Colonic mucosa (tissue), 4 donors: Measurements from ENCODE around the gene NGEF. TPM values are rescaled to one million over a fixed set of nuclear protein-coding genes. Genes with fewer than 3 reads are reported as not detected.

Experiments
- DNase-seq: peaks from one replicate; pipeline ENCODE4 v3.0.0-alpha.2; 2020
- H3K27ac ChIP-seq: fragments of 200-600 bp; one replicate; pipeline ENCODE4 v1.8.0; 2021
- H3K27me3 ChIP-seq: fragments of 200-600 bp; one replicate; pipeline ENCODE4 v1.8.0; 2021
- H3K36me3 ChIP-seq: fragments of 200-600 bp; one replicate; pipeline ENCODE4 v1.8.0; 2021
- H3K4me1 ChIP-seq: fragments of 200-600 bp; one replicate; pipeline ENCODE4 v1.8.0; 2021; ENCODE audit warnings: mild to moderate bottlenecking
- H3K4me3 ChIP-seq: fragments of 200-600 bp; one replicate; pipeline ENCODE4 v1.8.0; 2021
- H3K9ac ChIP-seq, 2 donors: one replicate each; pipeline ENCODE4 v1.7.0; 2013; ENCODE audit warnings: control low read depth in 2 of 2, low read depth in 2 of 2, low read length in 2 of 2
- H3K9me3 ChIP-seq: fragments of 200-600 bp; one replicate; pipeline ENCODE4 v1.8.0; 2021
- intact Hi-C: fragments of 100-400 bp; cut with DNase I; formaldehyde crosslinking; loops from one replicate; pipeline ENCODE4 v1.14.1; 2022
- total RNA-seq, 2 donors: library from RNA; stranded (reverse); fragmentation: NEBNext Ultra II Directional in 1 of 2; extraction: Animal tissue kit (Norgen Biotek cat#: 25700) in 1 of 2; gene quantifications; one replicate each; pipeline ENCODE4 v1.2.1, GENCODE V29; 2021
- TF ChIP-seq, protein P1 (sequence below): fragments of 200-600 bp; IDR thresholded peaks from one replicate; pipeline ENCODE4 v1.8.0; 2022; ENCODE audit warnings: antibody characterized with exemption, mild to moderate bottlenecking
- donor health status: healthy.
- donor health status: DM: no; HTN: no; CAD: no.
- donor health status: DM: no; HTN: no; CAD: no.

The NGEF gene
- total RNA-seq, 2 donors from 2014 or later, result 25.6 to 34.0 TPM

DNA sequence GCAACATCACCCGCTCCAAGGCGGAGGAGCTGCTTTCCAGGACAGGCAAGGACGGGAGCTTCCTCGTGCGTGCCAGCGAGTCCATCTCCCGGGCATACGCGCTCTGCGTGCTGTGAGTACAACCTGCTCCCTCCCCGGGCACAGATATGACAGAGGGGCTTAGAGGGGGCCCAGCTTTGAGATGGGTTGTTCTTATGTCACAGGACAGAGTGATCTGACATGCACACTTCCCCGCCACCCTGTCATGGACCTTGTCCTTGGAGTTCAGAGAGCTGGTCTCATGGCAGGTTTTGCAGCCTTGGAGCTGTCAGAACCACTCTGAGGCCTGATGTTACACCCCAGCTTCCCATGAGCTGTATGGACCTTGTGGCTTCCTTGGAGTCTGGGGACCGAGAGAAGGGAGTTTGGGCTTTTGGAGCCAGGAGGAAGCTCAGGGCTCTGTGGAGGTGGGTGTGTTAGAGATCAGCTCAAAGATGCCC lies 47.5 kb upstream of the NGEF start:
- peak overlapping the region; percentile 54 to 65 for H3K9ac ChIP-seq
- peaks cover 5% of the 10 kb centered on the region for H3K4me1 ChIP-seq
- intact Hi-C loops, result no loop called here
- DNase-seq, result no peak
- TF ChIP-seq, protein P1, sequence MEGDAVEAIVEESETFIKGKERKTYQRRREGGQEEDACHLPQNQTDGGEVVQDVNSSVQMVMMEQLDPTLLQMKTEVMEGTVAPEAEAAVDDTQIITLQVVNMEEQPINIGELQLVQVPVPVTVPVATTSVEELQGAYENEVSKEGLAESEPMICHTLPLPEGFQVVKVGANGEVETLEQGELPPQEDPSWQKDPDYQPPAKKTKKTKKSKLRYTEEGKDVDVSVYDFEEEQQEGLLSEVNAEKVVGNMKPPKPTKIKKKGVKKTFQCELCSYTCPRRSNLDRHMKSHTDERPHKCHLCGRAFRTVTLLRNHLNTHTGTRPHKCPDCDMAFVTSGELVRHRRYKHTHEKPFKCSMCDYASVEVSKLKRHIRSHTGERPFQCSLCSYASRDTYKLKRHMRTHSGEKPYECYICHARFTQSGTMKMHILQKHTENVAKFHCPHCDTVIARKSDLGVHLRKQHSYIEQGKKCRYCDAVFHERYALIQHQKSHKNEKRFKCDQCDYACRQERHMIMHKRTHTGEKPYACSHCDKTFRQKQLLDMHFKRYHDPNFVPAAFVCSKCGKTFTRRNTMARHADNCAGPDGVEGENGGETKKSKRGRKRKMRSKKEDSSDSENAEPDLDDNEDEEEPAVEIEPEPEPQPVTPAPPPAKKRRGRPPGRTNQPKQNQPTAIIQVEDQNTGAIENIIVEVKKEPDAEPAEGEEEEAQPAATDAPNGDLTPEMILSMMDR, result no peak
- no peaks in the 10 kb centered on the region for H3K9me3 ChIP-seq
- no peaks in the 10 kb centered on the region for H3K27me3 ChIP-seq
- H3K36me3 ChIP-seq, result no peaks in the 10 kb centered on the region
- H3K27ac ChIP-seq, result peak overlapping the region; percentile 64
- H3K4me3 ChIP-seq, result peak overlapping the region; percentile 40

DNA sequence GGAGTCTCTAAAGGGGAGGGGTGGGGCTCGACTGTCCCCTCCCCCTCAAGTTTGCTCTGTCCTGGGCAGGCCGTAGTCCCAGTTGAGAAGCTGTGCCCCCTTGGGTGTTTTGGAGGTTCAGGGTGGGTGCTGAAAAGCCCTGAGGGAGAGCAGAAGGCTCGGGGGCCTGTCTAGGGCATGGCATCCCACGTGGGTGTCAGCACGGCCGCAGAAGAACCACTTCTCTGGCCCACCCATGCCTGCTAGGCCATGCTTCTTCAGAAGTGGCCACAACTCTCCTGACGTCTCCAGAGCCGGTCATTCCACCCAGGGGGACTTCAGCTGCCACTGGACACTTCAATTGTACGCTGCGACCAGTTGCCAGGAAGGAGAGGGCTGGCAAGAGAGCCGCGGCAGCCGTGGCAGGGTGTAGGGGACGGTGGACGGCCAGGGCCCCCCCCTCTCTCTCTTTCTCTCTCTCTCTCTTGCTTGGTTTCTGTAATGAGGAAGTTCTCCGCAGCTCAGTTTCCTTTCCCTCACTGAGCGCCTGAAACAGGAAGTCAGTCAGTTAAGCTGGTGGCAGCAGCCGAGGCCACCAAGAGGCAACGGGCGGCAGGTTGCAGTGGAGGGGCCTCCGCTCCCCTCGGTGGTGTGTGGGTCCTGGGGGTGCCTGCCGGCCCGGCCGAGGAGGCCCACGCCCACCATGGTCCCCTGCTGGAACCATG lies 46.9 kb upstream of the NGEF start, which contains the start of gene INPP5D:
TSS of gene INPP5D (plus strand) at position 546 of the 704 bp plus-strand sequence. CDS start at position 683, 137 bp downstream.
- H3K27ac ChIP-seq, result peak within 1 kb of the TSS; percentile 64
- H3K4me3 ChIP-seq, result peak within 1 kb of the TSS; percentile 40
- no peaks in the 10 kb centered on the region for H3K36me3 ChIP-seq
- peak within 1 kb of the TSS; percentile 54 to 65 for H3K9ac ChIP-seq
- intact Hi-C loops, result loop anchor here (5.0 kb wide), 1 partner anchor 208 kb away; no protein-coding TSS in a partner anchor
- H3K4me1 ChIP-seq, result peaks cover 5% of the 10 kb centered on the region
- TF ChIP-seq, protein P1, result no peak
- no peaks in the 10 kb centered on the region for H3K27me3 ChIP-seq
- DNase-seq, result peak; percentile 53
- H3K9me3 ChIP-seq, result no peaks in the 10 kb centered on the region

DNA sequence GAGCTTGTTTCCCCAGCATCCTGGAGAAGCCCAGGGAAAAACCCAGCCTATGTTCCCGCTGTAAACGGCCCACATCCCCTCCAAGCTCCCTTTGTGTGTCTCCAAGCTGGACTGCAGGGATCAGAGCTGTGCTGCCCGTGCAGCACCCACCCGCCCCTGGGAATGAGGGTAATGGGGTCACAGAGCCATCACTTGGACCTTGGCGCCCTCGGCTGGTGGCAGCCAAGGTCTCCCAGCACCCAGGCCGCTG lies 46.4 kb upstream of the NGEF start:
- intact Hi-C loops, result loop anchor here (5.0 kb wide), 1 partner anchor 207 kb away; no protein-coding TSS in a partner anchor
- no peak overlapping the region for H3K4me3 ChIP-seq

DNA sequence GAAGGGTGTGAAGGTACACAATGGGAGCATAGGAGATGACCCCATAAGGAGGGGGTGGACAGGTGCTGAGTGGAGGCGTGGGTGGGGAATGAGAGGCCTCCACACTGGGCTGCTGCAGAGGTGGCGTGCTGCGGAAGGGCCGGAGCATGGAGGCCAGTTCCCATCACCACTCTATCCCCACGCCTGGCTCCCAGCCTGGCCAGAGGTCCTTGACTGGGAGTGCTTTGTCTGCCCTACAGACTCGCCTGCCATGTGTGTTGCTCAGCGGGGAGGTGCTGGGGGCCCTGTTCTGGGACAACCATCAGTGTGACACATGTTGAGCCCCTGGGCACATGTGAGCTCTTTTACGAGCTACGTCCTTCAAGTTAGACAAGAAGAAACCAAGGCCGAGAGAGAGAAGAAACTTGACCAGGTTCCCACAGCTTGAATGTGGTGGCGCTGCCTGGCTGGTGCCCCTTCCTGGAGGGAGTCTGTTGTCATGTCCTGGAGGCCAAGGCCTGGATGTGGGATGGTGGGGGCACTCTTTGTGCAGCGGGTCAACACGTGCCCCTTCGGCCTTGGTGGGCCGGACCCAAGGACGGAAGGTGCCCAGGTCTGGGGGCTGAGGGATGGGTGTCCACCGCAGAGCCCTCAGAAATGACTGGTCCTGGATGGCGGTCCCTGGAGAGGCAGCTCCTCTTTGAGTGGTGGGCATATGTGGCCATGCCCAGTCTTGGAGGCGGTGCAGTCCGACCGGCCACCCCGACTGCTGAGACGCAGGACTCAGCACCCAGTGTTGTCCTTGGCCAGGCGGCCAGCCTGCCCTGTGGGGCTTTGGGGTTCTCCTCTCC lies 45.9 kb upstream of the NGEF start:
- no peak overlapping the region for H3K4me3 ChIP-seq
- no peaks in the 10 kb centered on the region for H3K36me3 ChIP-seq
- H3K4me1 ChIP-seq, result peaks cover 3% of the 10 kb centered on the region
- H3K9me3 ChIP-seq, result no peaks in the 10 kb centered on the region
- TF ChIP-seq, protein P1, result no peak
- no peak overlapping the region for H3K27ac ChIP-seq
- no peaks in the 10 kb centered on the region for H3K27me3 ChIP-seq
- H3K9ac ChIP-seq, result peak overlapping the region in 1 of 2 donors; percentile 7
- DNase-seq, result no peak
- intact Hi-C loops, result loop anchor here (5.0 kb wide), 1 partner anchor 207 kb away; no protein-coding TSS in a partner anchor

More for the DNA sequence above, 46.4 kb upstream of the NGEF start:
- Histone ChIP-seq H3K4me1 (peaks cover 5% of the 10 kb centered on the region), H3K27ac (peak overlapping the region; percentile 64), H3K9me3 (no peaks in the 10 kb centered on the region), H3K9ac (peak overlapping the region; percentile 54 to 65), H3K27me3 (no peaks in the 10 kb centered on the region), H3K36me3 (no peaks in the 10 kb centered on the region)
- TF ChIP-seq, protein P1, result no peak
- no peak for DNase-seq

DNA sequence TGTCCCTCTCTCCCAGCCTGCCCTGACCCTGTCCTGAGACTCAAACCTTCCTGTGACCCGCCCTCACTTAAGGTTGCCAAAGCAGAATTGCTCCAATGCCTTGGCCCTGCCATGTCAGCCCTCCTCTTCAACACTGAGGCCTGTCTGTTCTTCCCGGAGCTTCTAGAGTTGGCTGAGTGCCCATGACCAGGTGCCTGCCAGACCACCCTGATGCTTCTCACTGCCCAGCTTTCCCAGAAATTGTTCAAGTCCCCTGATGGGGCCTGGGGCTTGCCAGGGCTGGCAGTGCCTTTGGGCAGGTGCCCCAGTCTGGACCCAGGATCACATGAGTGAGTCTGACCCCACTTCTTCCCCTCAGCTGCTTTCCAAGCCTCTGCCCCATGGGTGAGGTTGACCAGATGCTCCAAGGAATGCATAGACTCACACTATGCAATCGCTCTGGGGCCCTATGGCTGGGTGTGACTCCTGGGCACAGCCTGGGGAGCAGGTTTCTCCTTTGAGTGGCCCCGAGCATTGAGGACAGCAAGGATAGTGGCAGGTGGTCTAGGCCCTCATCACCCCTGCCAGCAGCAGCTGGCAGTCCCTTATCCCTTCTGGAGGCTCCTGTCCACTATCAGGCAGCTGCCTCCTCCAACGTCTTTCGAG lies 44.0 kb upstream of the NGEF start:
- no peak overlapping the region for H3K9ac ChIP-seq
- TF ChIP-seq, protein P1, result no peak
- no peaks in the 10 kb centered on the region for H3K9me3 ChIP-seq
- H3K27me3 ChIP-seq, result no peaks in the 10 kb centered on the region
- H3K4me3 ChIP-seq, result no peak overlapping the region
- intact Hi-C loops, result loop anchor here (5.0 kb wide), 1 partner anchor 205 kb away; no protein-coding TSS in a partner anchor
- H3K27ac ChIP-seq, result no peak overlapping the region
- no peaks in the 10 kb centered on the region for H3K36me3 ChIP-seq
- H3K4me1 ChIP-seq, result no peaks in the 10 kb centered on the region
- DNase-seq, result no peak
